ENCODE results near the gene MAPK7. TPM values are rescaled to one million over a fixed set of nuclear protein-coding genes. Genes with fewer than 3 reads are reported as not detected.

MAPK7 gene
- total RNA-seq, 1 donor from 2014 or later = 146 TPM

DNA sequence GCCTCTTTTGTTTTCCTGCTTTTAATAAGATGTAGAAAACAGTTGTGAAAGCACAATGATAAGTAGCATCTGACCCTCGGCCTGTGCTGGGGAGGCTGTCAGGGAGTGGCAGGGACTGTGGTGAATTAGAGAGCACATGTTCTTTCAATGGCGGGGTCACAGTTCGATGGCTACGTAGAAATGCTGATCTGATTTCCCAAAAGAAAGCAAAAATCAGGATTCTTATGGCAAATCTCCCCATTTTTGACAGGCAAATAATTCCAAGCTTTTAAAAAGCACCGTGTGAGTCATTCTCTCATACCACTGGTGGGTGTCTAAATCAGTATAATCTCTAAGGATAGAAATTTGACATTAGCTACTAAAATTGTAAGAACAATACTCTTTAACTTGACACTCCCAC lies 4.2 kb upstream of the MAPK7 start:
- H3K4me3 ChIP-seq = no peak overlapping the region
- peaks cover 0 to 7% of the 10 kb centered on the region in 2 donors for H3K4me1 ChIP-seq
- TF ChIP-seq, protein P1, sequence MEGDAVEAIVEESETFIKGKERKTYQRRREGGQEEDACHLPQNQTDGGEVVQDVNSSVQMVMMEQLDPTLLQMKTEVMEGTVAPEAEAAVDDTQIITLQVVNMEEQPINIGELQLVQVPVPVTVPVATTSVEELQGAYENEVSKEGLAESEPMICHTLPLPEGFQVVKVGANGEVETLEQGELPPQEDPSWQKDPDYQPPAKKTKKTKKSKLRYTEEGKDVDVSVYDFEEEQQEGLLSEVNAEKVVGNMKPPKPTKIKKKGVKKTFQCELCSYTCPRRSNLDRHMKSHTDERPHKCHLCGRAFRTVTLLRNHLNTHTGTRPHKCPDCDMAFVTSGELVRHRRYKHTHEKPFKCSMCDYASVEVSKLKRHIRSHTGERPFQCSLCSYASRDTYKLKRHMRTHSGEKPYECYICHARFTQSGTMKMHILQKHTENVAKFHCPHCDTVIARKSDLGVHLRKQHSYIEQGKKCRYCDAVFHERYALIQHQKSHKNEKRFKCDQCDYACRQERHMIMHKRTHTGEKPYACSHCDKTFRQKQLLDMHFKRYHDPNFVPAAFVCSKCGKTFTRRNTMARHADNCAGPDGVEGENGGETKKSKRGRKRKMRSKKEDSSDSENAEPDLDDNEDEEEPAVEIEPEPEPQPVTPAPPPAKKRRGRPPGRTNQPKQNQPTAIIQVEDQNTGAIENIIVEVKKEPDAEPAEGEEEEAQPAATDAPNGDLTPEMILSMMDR (IDR thresholded peaks at IDR 0.05) = no peak
- H3K27ac ChIP-seq = no peak overlapping the region
- H3K27me3 ChIP-seq = no peaks in the 10 kb centered on the region
- H3K36me3 ChIP-seq = no peaks in the 10 kb centered on the region
- intact Hi-C loops (cut with DNase I) = no loop called here
- no peak for DNase-seq (ENCODE audit: low spot score in 2 of 2)
- H3K9me3 ChIP-seq = no peaks in the 10 kb centered on the region

DNA sequence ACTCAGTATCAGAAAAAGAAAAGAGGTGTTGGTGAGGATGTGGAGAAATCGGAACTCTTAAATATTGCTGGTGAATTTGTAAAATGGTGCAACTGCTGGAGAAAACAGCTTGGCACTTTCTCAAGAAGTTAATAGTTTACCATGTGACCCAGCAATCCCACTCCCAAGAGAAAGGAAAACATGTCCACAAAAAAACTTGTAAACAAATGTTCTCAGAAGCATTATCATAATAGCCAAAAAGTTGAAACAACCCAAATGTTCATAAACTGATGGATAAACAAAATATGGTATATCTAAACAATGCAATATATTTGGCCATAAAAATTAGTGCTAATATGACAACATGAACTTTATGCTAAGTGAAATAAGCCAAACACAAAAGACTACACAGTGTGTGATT lies 2.6 kb upstream of the MAPK7 start:
- TF ChIP-seq, protein P1 (IDR thresholded peaks at IDR 0.05) = no peak
- Histone ChIP-seq H3K9me3 (no peaks in the 10 kb centered on the region), H3K27me3 (no peaks in the 10 kb centered on the region), H3K36me3 (peaks cover 6 to 7% of the 10 kb centered on the region in 2 donors), H3K4me3 (no peak overlapping the region), H3K4me1 (peaks cover 3 to 7% of the 10 kb centered on the region in 2 donors), H3K27ac (no peak overlapping the region)
- DNase-seq (ENCODE audit: low spot score in 2 of 2) = no peak
- intact Hi-C loops (cut with DNase I) = no loop called here

DNA sequence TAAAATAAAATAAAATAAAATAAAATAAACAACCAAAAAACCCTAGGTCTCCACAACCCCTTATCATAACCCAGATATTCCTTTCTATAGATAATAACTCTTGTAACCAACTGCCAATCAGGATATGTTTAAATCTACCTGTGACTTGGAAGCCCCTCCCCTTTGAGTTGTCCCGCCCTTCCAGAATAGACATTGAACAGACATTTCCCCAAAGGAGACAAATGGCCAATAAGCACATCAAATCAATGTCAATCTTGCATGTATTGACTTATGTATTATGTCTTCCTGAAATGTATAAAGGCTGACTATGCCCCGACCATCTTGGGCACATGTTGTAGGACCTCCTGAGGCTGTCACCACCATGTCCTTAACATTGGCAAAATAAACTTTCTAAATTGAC lies 1.5 kb upstream of the MAPK7 start:
- no peak for DNase-seq (ENCODE audit: low spot score in 2 of 2)
- intact Hi-C loops (cut with DNase I) = loop anchor here (1.0 kb wide), 2 partner anchors 15 to 70 kb away; partner anchors contain the start of gene B9D1
- TF ChIP-seq, protein P1 (IDR thresholded peaks at IDR 0.05) = no peak

DNA sequence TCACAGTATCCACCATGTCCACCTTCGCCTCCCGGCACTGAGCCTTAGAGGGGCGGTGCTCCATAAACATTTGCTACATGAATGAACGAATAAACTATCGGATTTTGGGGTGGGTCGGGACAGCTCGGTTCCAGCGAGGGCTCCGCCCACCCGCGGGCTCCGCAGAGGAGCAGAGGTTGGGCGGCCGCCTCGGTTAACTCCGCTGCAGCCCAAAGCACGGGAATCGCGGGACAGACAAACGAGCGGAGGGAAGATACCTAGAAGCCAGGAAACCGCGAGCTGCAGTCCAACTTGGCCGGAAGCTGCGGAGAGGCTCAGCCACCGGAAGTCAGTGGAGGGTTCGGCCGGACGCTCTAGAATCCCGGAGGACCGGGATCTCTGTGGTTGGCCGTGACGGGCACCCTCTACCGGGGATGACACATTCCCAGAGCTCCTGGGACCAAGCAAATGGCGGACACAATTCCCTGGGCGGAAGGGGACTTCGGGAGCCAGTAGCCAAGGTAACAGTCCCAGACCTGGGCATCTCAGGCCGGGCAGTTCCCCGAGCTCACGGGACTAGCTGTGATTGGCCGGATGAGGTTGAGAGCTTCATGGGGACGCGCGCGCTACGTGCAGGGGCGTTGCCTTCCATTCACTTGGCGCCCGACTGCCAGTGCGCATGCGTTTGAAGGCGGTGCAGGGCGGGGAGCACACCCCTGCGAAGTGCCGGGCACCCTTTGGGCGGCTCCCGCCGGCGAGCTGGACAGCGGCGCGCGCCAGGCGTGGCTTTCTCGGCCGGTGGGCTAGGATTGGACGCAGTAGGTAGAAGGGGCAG lies 489 bp upstream of the MAPK7 start:
- TF ChIP-seq, protein P1 (IDR thresholded peaks at IDR 0.05) = peak in 1 of 3 experiments; percentile 10
- intact Hi-C loops (cut with DNase I) = loop anchor here (1.0 kb wide), 4 partner anchors 16 to 129 kb away; partner anchors contain the start of gene B9D1
- H3K4me1 ChIP-seq = peaks cover 3 to 15% of the 10 kb centered on the region in 2 donors

More for the DNA sequence above, 1.5 kb upstream of the MAPK7 start:
- Histone ChIP-seq H3K4me1 (peaks cover 3 to 10% of the 10 kb centered on the region in 2 donors), H3K27ac (peak overlapping the region; percentile 93 to 98), H3K27me3 (no peaks in the 10 kb centered on the region), H3K9me3 (no peaks in the 10 kb centered on the region), H3K36me3 (peaks cover 17 to 18% of the 10 kb centered on the region in 2 donors), H3K4me3 (peak overlapping the region; percentile 81 to 98)

DNA sequence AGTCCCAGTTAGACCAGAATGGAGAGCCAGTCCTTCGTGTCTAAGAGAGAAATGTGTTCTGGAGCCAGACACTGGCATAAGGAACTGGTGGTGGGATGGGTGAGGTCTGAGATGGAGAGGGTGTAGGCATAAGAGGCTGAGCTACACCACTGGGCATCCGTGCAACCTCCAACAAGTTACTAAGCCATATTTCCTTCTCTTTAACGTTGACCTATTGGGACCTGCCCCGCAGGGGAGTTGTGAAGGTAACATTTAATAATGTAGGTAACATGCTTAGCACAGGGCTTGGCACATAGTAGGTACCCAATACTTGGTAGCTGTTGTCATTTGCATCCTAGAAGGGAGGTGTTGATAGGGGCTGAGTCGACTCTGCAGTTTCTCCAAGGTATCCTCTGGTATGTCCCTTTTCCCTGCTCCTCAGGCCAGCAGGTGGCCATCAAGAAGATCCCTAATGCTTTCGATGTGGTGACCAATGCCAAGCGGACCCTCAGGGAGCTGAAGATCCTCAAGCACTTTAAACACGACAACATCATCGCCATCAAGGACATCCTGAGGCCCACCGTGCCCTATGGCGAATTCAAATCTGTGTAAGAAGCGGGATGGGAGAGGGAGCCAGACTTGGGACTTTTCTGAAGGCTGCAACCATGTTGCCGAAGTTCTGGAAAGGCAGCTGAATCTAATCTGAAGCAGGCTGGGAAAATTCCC lies 1.2 kb downstream of the MAPK7 start:
- TF ChIP-seq, protein P1 (IDR thresholded peaks at IDR 0.05) = no peak
- Histone ChIP-seq H3K27ac (peak overlapping the region; percentile 93 to 98), H3K36me3 (peaks cover 32 to 40% of the 10 kb centered on the region in 2 donors), H3K4me3 (peak overlapping the region; percentile 81 to 98), H3K4me1 (peaks cover 3 to 29% of the 10 kb centered on the region in 2 donors), H3K27me3 (no peaks in the 10 kb centered on the region), H3K9me3 (no peaks in the 10 kb centered on the region)
- no peak for DNase-seq (ENCODE audit: low spot score in 2 of 2)
- intact Hi-C loops (cut with DNase I) = no loop called here

More for the DNA sequence above, 489 bp upstream of the MAPK7 start:
- H3K27me3 ChIP-seq = no peaks in the 10 kb centered on the region
- peak overlapping the region; percentile 93 to 98 for H3K27ac ChIP-seq
- H3K36me3 ChIP-seq = peaks cover 22 to 28% of the 10 kb centered on the region in 2 donors
- H3K9me3 ChIP-seq = no peaks in the 10 kb centered on the region
- peak overlapping the region; percentile 81 to 98 for H3K4me3 ChIP-seq
- DNase-seq (ENCODE audit: low spot score in 2 of 2) = peak; percentile 95 to 99
